ENCODE data around the gene DAW1. TPM values are rescaled to one million over a fixed set of nuclear protein-coding genes. Genes with fewer than 3 reads are reported as not detected.
"Not testable (repeated sequence)": the region's sequence is repeated elsewhere in the genome, so short reads cannot be mapped to it uniquely, and the experiment has no call there.

Gene DAW1
- polyA plus RNA-seq, 4 donors, result 0.07 TPM; not detected in 3

DNA sequence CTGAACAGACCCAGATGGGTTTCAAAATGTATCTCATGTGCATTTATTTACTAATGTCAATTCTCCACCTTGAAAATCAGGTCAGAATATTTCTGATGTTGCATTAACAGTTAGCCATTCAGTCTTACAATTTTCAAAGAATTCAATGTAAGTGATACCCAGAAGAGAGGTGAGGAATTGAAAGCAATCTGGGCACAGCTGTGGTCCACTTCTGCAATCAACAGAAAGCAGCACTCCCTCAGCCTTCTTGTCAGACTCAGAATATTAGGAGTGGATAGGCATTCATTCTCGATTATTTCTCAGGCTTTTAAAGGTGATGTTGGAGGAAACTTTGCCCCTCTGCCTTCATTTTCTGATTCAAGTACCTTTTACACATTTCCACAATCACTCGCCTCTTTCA, 42.1 kb upstream of the DAW1 start:
- H3K36me3 ChIP-seq (ENCODE audit: control insufficient read depth in 3 of 3, insufficient read depth in 2 of 3, low read depth in 1 of 3, low read length in 3 of 3), result no peaks in the 10 kb centered on the region
- no peak overlapping the region for H3K27ac ChIP-seq (ENCODE audit: low read depth in 1 of 3, low read length in 2 of 3)
- WGBS, 3 donors, result 68 to 82% (median 70%) methylated on average over 2 of the region's 2 CpGs
- FAIRE-seq, result no peak
- no peaks in the 10 kb centered on the region for H3K9me3 ChIP-seq (ENCODE audit: control insufficient read depth in 2 of 2, insufficient read depth in 1 of 2, low read depth in 1 of 2, low read length in 1 of 2)
- H3K4me1 ChIP-seq (ENCODE audit: control insufficient read depth in 3 of 3, insufficient read depth in 2 of 3, low read depth in 1 of 3, low read length in 2 of 3), result peaks cover 0 to 10% (median 5%) of the 10 kb centered on the region in 3 donors
- H3K27me3 ChIP-seq (ENCODE audit: control insufficient read depth in 3 of 3, insufficient read depth in 3 of 3, low read length in 3 of 3), result peaks cover 0 to 4% (median 0%) of the 10 kb centered on the region in 3 donors
- H3K4me3 ChIP-seq (ENCODE audit: low read depth in 1 of 3, low read length in 3 of 3), result no peak overlapping the region
- no peak for DNase-seq

DNA sequence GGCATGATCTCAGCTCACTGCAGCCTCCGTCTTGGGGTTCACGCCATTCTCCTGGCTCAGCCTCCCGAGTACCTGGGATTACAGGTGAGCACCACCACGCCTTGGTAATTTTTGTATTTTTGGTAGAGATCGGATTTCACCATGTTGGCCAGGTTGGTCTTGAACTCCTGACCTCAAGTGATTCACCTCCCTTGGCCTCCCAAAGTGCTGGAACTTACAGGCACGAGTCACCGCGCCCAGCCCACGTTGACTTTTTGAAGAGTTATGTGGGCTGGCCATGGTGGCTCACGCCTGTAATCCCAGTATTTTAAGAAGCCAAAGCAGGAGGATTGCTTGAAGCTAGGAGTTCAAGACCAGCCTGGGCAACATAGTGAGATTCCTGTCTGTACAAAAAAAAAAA, 37.0 kb upstream of the DAW1 start:
- H3K27me3 ChIP-seq (ENCODE audit: control insufficient read depth in 3 of 3, insufficient read depth in 3 of 3, low read length in 3 of 3), result no peaks in the 10 kb centered on the region
- FAIRE-seq (no peak), DNase-seq (no peak)
- 89 to 92% (median 92%) methylated on average over 10 of the region's 10 CpGs for WGBS, 3 donors
- H3K4me3 ChIP-seq (ENCODE audit: low read depth in 1 of 3, low read length in 3 of 3), result no peak overlapping the region
- H3K4me1 ChIP-seq (ENCODE audit: control insufficient read depth in 3 of 3, insufficient read depth in 2 of 3, low read depth in 1 of 3, low read length in 2 of 3), result no peaks in the 10 kb centered on the region
- no peaks in the 10 kb centered on the region for H3K36me3 ChIP-seq (ENCODE audit: control insufficient read depth in 3 of 3, insufficient read depth in 2 of 3, low read depth in 1 of 3, low read length in 3 of 3)
- H3K9me3 ChIP-seq (ENCODE audit: control insufficient read depth in 2 of 2, insufficient read depth in 1 of 2, low read depth in 1 of 2, low read length in 1 of 2), result no peaks in the 10 kb centered on the region
- H3K27ac ChIP-seq (ENCODE audit: low read depth in 1 of 3, low read length in 2 of 3), result no peak overlapping the region

DNA sequence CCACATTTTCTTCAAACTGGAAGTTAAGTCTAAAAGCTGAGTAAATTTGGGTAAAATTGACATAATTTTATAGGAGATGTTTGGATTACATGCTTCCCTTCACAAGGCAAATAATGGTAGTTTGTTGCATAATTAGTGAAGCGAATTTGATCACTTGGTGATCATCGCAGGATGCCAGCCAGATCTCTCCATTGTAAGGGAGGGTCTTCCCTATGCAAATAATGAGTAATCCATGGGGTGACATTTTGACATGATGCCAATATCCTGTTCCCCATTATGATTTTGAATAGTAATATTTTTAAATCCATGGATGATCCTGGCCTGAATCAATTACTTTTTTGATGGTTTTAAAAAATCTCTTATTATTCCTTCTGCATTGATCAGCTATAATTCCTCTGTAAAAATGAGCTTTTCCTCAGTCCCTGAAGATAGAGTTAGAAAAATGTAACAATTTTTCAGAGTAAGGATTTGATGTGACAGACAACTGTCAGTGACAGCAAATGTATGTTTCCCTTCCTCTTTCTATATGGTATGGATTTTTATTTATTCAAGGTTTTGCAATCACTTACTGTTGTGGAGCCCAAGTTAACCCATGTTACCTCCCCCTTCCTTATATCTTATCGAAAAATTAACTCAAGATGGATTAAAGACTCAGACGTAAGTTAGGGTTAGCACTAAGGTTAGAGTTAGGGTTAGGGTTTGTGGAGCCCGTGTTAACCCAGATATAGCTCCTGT, 36.3 kb upstream of the DAW1 start:
- FAIRE-seq, result no peak
- WGBS, 3 donors, result 86 to 92% (median 88%) methylated on average over 5 of the region's 5 CpGs
- no peaks in the 10 kb centered on the region for H3K9me3 ChIP-seq (ENCODE audit: control insufficient read depth in 2 of 2, insufficient read depth in 1 of 2, low read depth in 1 of 2, low read length in 1 of 2)

DNA sequence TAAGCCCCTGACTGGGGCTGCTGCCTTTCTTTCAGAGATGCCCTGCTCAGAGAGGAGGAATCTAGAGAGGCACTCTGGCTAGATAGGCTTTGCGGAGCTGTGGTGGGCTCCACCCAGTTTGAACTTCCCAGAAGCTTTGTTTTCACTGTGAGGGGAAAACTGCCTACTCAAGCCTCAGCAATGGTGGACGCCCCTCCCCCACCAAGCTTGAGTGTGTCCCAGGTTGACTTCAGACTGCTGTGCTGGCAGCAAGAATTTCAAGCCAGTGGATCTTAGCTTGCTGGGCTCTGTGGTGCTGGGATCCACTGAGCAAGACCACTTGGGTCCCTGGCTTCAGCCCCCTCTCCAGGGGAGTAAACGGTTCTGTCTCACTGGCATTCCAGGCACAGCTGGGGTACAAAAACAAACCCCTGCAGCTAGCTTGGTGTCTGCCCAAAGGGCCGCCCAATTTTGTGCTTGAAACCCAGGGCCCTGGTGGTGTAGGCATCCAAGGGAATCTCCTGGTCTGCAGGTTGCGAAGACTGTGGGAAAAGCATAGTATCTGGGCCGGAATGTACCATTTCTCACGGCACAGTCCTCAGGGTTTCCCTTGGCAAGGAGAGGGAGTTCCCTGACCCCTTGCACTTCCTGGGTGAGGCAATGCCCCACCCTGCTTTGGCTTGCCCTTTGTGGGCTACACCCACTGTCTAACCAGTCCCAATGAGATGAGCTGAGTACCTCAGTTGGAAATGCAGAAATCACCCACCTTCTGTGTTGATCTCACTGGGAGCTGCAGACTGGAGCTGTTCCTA, 31.9 kb upstream of the DAW1 start:
- FAIRE-seq, result not testable (repeated sequence)

More for the DNA sequence above, 36.3 kb upstream of the DAW1 start:
- DNase-seq, result no peak
- Histone ChIP-seq H3K27ac (ENCODE audit: low read depth in 1 of 3, low read length in 2 of 3) (no peak overlapping the region), H3K4me3 (ENCODE audit: low read depth in 1 of 3, low read length in 3 of 3) (no peak overlapping the region), H3K36me3 (ENCODE audit: control insufficient read depth in 3 of 3, insufficient read depth in 2 of 3, low read depth in 1 of 3, low read length in 3 of 3) (no peaks in the 10 kb centered on the region), H3K4me1 (ENCODE audit: control insufficient read depth in 3 of 3, insufficient read depth in 2 of 3, low read depth in 1 of 3, low read length in 2 of 3) (no peaks in the 10 kb centered on the region), H3K27me3 (ENCODE audit: control insufficient read depth in 3 of 3, insufficient read depth in 3 of 3, low read length in 3 of 3) (no peaks in the 10 kb centered on the region)

DNA sequence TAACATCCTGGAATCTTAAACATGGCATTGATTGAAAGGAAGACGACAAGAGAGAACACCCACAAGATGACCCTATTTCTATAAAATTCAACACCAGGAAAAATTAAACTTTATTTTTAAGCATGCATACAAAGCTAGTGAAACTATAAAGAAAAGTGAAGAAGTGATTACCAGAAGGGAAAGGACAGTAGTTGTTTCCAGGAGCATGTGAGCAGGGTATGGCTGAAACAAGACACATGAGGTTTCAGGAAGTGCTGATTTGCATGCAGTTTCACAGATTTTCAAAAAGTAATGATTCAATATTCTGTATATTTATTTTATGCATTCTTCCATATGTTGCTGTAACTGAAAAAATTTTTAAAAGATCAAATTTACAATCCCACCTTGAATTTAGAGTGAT, 24.6 kb upstream of the DAW1 start:
- H3K9me3 ChIP-seq (ENCODE audit: control insufficient read depth in 2 of 2, insufficient read depth in 1 of 2, low read depth in 1 of 2, low read length in 1 of 2), result peaks cover 0 to 7% of the 10 kb centered on the region in 2 donors
- H3K27me3 ChIP-seq (ENCODE audit: control insufficient read depth in 3 of 3, insufficient read depth in 3 of 3, low read length in 3 of 3), result no peaks in the 10 kb centered on the region
- 79 to 89% (median 83%) methylated on average over 1 of the region's 1 CpG for WGBS, 3 donors
- no peaks in the 10 kb centered on the region for H3K4me1 ChIP-seq (ENCODE audit: control insufficient read depth in 3 of 3, insufficient read depth in 2 of 3, low read depth in 1 of 3, low read length in 2 of 3)
- no peak for DNase-seq
- H3K36me3 ChIP-seq (ENCODE audit: control insufficient read depth in 3 of 3, insufficient read depth in 2 of 3, low read depth in 1 of 3, low read length in 3 of 3), result no peaks in the 10 kb centered on the region
- no peak overlapping the region for H3K4me3 ChIP-seq (ENCODE audit: low read depth in 1 of 3, low read length in 3 of 3)
- H3K27ac ChIP-seq (ENCODE audit: low read depth in 1 of 3, low read length in 2 of 3), result no peak overlapping the region
- no peak for FAIRE-seq

More for the DNA sequence above, 31.9 kb upstream of the DAW1 start:
- peak in 1 of 2 donors; percentile 76 for DNase-seq
- H3K4me3 ChIP-seq (ENCODE audit: low read depth in 1 of 3, low read length in 3 of 3); H3K27ac ChIP-seq (ENCODE audit: low read depth in 1 of 3, low read length in 2 of 3); H3K4me1 ChIP-seq (ENCODE audit: control insufficient read depth in 3 of 3, insufficient read depth in 2 of 3, low read depth in 1 of 3, low read length in 2 of 3); H3K27me3 ChIP-seq (ENCODE audit: control insufficient read depth in 3 of 3, insufficient read depth in 3 of 3, low read length in 3 of 3); H3K9me3 ChIP-seq (ENCODE audit: control insufficient read depth in 2 of 2, insufficient read depth in 1 of 2, low read depth in 1 of 2, low read length in 1 of 2); H3K36me3 ChIP-seq (ENCODE audit: control insufficient read depth in 3 of 3, insufficient read depth in 2 of 3, low read depth in 1 of 3, low read length in 3 of 3): not testable (repeated sequence)
- 53 to 60% (median 54%) methylated on average over 7 of the region's 7 CpGs for WGBS, 3 donors

DNA sequence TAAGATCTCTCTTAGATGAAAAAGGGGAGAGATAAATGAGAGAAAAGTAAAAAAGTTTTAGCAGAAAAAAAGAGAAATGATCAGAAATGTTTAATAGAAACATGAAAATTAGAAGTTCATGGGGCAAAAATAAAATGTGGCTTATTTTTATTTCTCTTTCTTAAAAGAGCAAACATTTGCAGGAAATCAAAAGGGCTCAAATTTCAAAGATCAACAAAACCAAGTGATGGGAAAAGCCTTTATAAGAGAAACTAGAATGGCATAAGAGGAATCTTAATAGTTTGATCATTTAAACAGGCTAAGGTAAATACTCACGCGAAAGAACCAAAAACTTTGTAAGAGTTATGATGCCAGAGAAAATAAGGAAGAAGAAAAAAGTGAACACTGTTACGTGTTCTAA, 23.3 kb upstream of the DAW1 start:
- FAIRE-seq, result no peak
- no peaks in the 10 kb centered on the region for H3K27me3 ChIP-seq (ENCODE audit: control insufficient read depth in 3 of 3, insufficient read depth in 3 of 3, low read length in 3 of 3)
- no peak overlapping the region for H3K27ac ChIP-seq (ENCODE audit: low read depth in 1 of 3, low read length in 2 of 3)
- 38 to 61% (median 42%) methylated on average over 3 of the region's 3 CpGs for WGBS, 3 donors
- DNase-seq, result no peak
- H3K9me3 ChIP-seq (ENCODE audit: control insufficient read depth in 2 of 2, insufficient read depth in 1 of 2, low read depth in 1 of 2, low read length in 1 of 2), result peaks cover 0 to 1% of the 10 kb centered on the region in 2 donors
- H3K4me3 ChIP-seq (ENCODE audit: low read depth in 1 of 3, low read length in 3 of 3), result no peak overlapping the region
- H3K4me1 ChIP-seq (ENCODE audit: control insufficient read depth in 3 of 3, insufficient read depth in 2 of 3, low read depth in 1 of 3, low read length in 2 of 3), result no peaks in the 10 kb centered on the region
- H3K36me3 ChIP-seq (ENCODE audit: control insufficient read depth in 3 of 3, insufficient read depth in 2 of 3, low read depth in 1 of 3, low read length in 3 of 3), result no peaks in the 10 kb centered on the region

DNA sequence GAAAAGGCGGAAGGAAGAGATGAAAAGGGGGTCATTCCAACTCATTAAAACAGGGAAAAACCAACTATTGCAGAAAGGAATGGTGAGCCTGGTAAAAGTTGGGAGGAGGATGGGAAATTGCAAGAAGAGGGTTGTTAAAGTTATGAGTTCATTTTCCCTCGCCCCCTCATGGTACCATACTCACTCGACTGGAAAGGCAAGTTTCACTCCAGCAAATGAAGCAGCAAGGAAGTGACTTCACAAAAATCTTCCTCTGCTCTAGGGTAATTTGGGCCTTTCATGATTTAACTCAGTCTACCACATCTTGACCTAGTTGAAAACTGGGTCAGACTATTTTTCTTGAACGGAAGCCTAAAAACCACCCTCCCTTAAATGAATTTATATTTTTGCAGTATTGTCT, 22.8 kb upstream of the DAW1 start:
- 53 to 59% (median 55%) methylated on average over 4 of the region's 4 CpGs for WGBS, 3 donors
- no peaks in the 10 kb centered on the region for H3K9me3 ChIP-seq (ENCODE audit: control insufficient read depth in 2 of 2, insufficient read depth in 1 of 2, low read depth in 1 of 2, low read length in 1 of 2)
- H3K27me3 ChIP-seq (ENCODE audit: control insufficient read depth in 3 of 3, insufficient read depth in 3 of 3, low read length in 3 of 3), result no peaks in the 10 kb centered on the region
- peak; percentile 41 to 42 for DNase-seq
- H3K4me3 ChIP-seq (ENCODE audit: low read depth in 1 of 3, low read length in 3 of 3), result no peak overlapping the region
- no peaks in the 10 kb centered on the region for H3K4me1 ChIP-seq (ENCODE audit: control insufficient read depth in 3 of 3, insufficient read depth in 2 of 3, low read depth in 1 of 3, low read length in 2 of 3)
- H3K27ac ChIP-seq (ENCODE audit: low read depth in 1 of 3, low read length in 2 of 3), result peak overlapping the region in 2 of 3 donors; percentile 9 to 35
- no peak for FAIRE-seq
- H3K36me3 ChIP-seq (ENCODE audit: control insufficient read depth in 3 of 3, insufficient read depth in 2 of 3, low read depth in 1 of 3, low read length in 3 of 3), result no peaks in the 10 kb centered on the region

DNA sequence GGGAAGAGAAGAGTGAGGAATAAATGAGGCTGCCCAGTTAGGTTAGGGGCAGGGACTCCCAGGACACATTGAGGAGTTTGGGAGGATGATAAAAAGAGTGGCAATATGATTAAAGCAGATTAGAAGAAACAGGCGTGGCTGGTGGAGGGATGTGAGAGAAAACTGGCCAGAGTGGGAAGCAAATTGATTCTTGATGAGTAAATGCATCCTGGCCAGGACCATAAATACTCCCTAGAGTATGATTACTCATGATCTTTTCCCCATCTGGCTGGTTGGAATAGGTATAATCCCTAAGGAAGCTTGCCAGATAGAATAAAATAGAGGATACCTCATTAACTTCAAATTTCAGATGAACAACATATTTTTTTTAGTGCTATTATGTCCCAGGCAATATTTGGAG, 21.5 kb upstream of the DAW1 start:
- 51 to 86% (median 62%) methylated on average over 1 of the region's 1 CpG for WGBS, 3 donors

More for the DNA sequence above, 21.5 kb upstream of the DAW1 start:
- no peak overlapping the region for H3K27ac ChIP-seq (ENCODE audit: low read depth in 1 of 3, low read length in 2 of 3)
- no peaks in the 10 kb centered on the region for H3K4me1 ChIP-seq (ENCODE audit: control insufficient read depth in 3 of 3, insufficient read depth in 2 of 3, low read depth in 1 of 3, low read length in 2 of 3)
- no peaks in the 10 kb centered on the region for H3K27me3 ChIP-seq (ENCODE audit: control insufficient read depth in 3 of 3, insufficient read depth in 3 of 3, low read length in 3 of 3)
- FAIRE-seq (no peak), DNase-seq (no peak)
- no peak overlapping the region for H3K4me3 ChIP-seq (ENCODE audit: low read depth in 1 of 3, low read length in 3 of 3)
- H3K9me3 ChIP-seq (ENCODE audit: control insufficient read depth in 2 of 2, insufficient read depth in 1 of 2, low read depth in 1 of 2, low read length in 1 of 2), result no peaks in the 10 kb centered on the region
- no peaks in the 10 kb centered on the region for H3K36me3 ChIP-seq (ENCODE audit: control insufficient read depth in 3 of 3, insufficient read depth in 2 of 3, low read depth in 1 of 3, low read length in 3 of 3)

All from small intestine (tissue), 7 donors.